HG02642 (cell line): ENCODE data around the gene GPLD1.
"Not testable (repeated sequence)": the region's sequence is repeated elsewhere in the genome, so short reads cannot be mapped to it uniquely, and the experiment has no call there.

Experiments
- ATAC-seq: cut with Tn5 transposase; IDR thresholded peaks from one replicate; pipeline ENCODE4 v1.9.1; 2021; ENCODE audit warnings: mild to moderate bottlenecking; ENCODE audit not compliant: unreplicated experiment, poor library complexity

GPLD1 gene

DNA sequence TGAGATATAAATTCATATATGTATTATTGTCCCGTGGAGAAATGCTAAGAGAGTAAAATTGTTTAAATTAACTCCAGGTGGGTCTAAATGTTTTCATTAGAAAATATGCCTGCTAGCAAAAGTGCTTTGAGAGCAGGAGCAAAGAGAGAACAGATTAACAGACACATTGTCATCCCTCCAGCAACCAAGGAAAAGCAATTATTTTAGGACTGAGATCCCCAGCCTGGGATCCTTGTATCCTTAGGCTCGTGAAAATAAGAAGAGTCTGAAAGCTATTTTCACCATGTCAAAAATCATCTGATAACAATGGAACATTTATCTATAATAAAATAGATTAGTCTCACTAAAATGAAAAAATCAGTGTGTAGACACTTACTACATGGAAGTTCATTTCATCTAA is 98.2 kb downstream of the GPLD1 start:
- no peak for ATAC-seq

DNA sequence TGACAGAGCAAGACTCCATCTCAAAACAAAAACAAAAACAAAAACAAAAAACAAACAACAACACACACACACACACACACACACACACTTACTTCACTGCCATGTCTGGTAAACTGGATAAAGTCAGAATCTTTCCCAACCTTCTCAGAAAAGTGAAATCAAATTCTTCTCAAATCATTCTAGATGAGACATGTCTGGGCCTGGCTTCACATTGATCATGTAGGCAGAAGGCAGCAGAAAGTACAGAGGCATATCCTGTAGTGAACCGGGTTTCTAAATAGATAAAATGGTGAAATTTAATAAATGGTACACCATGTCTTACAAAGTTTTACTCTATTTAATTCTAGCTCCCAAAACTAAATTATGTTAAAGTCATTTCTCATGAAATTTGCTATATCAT is 101.6 kb downstream of the GPLD1 start:
- ATAC-seq = no peak

GRCh38 chr6:24385536-24386269 is 103.7 kb downstream of the GPLD1 start:
- no peak for ATAC-seq

DNA sequence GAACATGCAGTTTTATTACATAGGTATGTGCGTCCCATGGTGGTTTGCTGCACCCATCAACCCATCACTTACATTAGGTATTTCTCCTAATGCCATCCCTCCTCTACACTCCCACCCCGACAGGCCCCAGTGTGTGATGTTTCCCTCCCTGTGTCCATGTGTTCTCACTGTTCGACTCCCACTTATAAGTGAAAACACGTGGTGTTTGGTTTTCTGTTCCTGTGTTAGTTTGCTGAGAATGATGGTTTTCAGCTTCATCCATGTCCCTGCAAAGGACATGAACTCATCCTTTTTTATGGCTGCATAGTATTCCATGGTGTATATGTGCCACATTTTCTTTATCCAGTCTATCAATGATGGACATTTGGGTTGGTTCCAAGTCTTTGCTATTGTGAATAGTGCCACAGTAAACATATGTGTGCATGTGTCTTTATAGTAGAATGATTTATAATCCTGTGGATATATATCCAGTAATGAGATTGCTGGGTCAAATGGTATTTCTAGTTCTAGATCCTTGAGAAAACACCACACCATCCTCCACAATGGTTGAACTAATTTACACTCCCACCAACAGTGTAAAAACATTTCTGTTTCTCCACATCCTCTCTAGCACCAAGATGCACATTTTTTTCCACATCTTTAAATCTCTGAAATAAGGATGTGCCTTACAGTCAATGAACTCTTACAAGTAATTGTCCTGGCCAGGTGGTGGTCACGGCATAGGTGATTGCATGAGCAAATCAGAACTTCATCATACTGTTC is 104.8 kb downstream of the GPLD1 start:
- not testable (repeated sequence) for ATAC-seq

- ATAC-seq = not testable (repeated sequence)
Measured at GRCh38 chr6:24382891-24383494, 106.4 kb downstream of the GPLD1 start.

- ATAC-seq = no peak
Measured at GRCh38 chr6:24382220-24382540, 107.2 kb downstream of the GPLD1 start.

- no peak for ATAC-seq
Measured at GRCh38 chr6:24381476-24382219, 107.7 kb downstream of the GPLD1 start.

DNA sequence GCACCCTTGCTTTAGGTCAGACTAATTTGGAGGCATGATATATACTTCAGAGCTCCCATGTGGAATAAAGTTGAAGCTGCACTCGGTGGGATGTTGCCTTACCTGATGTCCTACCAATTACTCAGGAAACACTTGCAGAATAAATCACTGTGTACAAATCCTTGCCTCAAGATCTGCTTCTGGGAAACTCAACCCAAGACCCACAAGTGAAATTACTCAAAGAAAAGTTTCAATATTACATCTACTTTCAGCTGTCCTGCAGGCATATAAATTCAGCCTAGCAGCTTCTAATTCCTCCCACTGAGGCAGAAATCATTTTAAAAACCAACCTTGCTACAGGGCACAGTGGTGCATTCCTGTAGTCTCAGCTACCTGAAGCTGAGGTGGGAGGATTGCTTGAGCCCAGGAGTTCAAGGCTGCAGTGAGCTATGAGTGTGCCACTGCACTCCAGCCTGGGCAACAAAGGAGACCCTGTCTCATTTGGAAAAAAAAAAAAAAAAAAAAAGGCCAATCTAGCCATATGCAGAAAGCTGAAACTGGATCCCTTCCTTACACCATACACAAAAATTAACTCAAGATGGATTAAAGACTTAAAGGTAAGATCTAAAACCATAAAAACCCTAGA is 110.8 kb downstream of the GPLD1 start:
- no peak for ATAC-seq
